Measurements from ENCODE around the gene SNORC. TPM values are rescaled to one million over a fixed set of nuclear protein-coding genes. Genes with fewer than 3 reads are reported as not detected.
A peak's percentile ranks its signal among the peaks of the same experiment; 100 is the strongest.

Gene SNORC
- total and polyA plus RNA-seq, 2 of the 13 experiments (the other 11 are each of a cell fraction or from before 2014, with no cell fraction given), result 59.1 to 86.1 TPM

GRCh38 chr2:232878855-232879617 is 9.0 kb downstream of the SNORC start (continued):
- TF ChIP-seq NCOA5 (CRISPR knock-in tag; IDR thresholded peaks at IDR 0.05) (no peak), REST (IDR thresholded peaks at IDR 0.05; ENCODE audit: borderline replicate concordance in 1 of 2, low read depth in 1 of 2, low read length in 2 of 2) (no peak), PTBP1 (IDR thresholded peaks at IDR 0.05; ENCODE audit: low read depth, low read length, poor library complexity, severe bottlenecking) (peak; percentile 22), NR2F6 (IDR thresholded peaks at IDR 0.05) (no peak), NR2F6 (CRISPR knock-in tag; IDR thresholded peaks at IDR 0.05) (no peak), AHR (CRISPR knock-in tag; IDR thresholded peaks at IDR 0.05) (no peak), HNF4G (IDR thresholded peaks at IDR 0.05; ENCODE audit: borderline replicate concordance, low read depth, low read length) (no peak), HNF4G (CRISPR knock-in tag; IDR thresholded peaks at IDR 0.05; ENCODE audit: borderline replicate concordance, low read depth) (no peak), ZNF235 (CRISPR knock-in tag; IDR thresholded peaks at IDR 0.05; ENCODE audit: borderline replicate concordance) (no peak), CEBPB (IDR thresholded peaks at IDR 0.05; ENCODE audit: borderline replicate concordance, low read depth, low read length) (no peak), TFDP2 (CRISPR knock-in tag; IDR thresholded peaks at IDR 0.05) (no peak), ZNF232 (CRISPR knock-in tag; IDR thresholded peaks at IDR 0.05; ENCODE audit: borderline replicate concordance) (no peak), SRSF1 (optimal IDR thresholded peaks at IDR 0.05; ENCODE audit: low read depth, low read length) (peak; percentile 33), GLMP (CRISPR knock-in tag; IDR thresholded peaks at IDR 0.05; ENCODE audit: borderline replicate concordance) (no peak), ZBTB38 (CRISPR knock-in tag; IDR thresholded peaks at IDR 0.05) (no peak), CREB1 (IDR thresholded peaks at IDR 0.05) (no peak), CREB1 (CRISPR knock-in tag; IDR thresholded peaks at IDR 0.05) (no peak), ISL2 (CRISPR knock-in tag; IDR thresholded peaks at IDR 0.05) (no peak)
- TF ChIP-seq, protein P1, sequence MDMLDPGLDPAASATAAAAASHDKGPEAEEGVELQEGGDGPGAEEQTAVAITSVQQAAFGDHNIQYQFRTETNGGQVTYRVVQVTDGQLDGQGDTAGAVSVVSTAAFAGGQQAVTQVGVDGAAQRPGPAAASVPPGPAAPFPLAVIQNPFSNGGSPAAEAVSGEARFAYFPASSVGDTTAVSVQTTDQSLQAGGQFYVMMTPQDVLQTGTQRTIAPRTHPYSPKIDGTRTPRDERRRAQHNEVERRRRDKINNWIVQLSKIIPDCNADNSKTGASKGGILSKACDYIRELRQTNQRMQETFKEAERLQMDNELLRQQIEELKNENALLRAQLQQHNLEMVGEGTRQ (IDR thresholded peaks at IDR 0.05; ENCODE audit: low read depth, low read length), result no peak
- TF ChIP-seq, protein P1 (CRISPR knock-in tag; IDR thresholded peaks at IDR 0.05; ENCODE audit: borderline replicate concordance), result no peak
- TF ChIP-seq, protein P2, sequence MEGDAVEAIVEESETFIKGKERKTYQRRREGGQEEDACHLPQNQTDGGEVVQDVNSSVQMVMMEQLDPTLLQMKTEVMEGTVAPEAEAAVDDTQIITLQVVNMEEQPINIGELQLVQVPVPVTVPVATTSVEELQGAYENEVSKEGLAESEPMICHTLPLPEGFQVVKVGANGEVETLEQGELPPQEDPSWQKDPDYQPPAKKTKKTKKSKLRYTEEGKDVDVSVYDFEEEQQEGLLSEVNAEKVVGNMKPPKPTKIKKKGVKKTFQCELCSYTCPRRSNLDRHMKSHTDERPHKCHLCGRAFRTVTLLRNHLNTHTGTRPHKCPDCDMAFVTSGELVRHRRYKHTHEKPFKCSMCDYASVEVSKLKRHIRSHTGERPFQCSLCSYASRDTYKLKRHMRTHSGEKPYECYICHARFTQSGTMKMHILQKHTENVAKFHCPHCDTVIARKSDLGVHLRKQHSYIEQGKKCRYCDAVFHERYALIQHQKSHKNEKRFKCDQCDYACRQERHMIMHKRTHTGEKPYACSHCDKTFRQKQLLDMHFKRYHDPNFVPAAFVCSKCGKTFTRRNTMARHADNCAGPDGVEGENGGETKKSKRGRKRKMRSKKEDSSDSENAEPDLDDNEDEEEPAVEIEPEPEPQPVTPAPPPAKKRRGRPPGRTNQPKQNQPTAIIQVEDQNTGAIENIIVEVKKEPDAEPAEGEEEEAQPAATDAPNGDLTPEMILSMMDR (CRISPR knock-in tag; IDR thresholded peaks at IDR 0.05), result no peak
